Measurements from ENCODE around the gene CHD5. TPM values are rescaled to one million over a fixed set of nuclear protein-coding genes. Genes with fewer than 3 reads are reported as not detected.

CHD5 gene
- polyA plus RNA-seq, 2 of the 4 experiments (the other 2 are of a cell fraction), result 0.21 to 0.66 TPM

DNA sequence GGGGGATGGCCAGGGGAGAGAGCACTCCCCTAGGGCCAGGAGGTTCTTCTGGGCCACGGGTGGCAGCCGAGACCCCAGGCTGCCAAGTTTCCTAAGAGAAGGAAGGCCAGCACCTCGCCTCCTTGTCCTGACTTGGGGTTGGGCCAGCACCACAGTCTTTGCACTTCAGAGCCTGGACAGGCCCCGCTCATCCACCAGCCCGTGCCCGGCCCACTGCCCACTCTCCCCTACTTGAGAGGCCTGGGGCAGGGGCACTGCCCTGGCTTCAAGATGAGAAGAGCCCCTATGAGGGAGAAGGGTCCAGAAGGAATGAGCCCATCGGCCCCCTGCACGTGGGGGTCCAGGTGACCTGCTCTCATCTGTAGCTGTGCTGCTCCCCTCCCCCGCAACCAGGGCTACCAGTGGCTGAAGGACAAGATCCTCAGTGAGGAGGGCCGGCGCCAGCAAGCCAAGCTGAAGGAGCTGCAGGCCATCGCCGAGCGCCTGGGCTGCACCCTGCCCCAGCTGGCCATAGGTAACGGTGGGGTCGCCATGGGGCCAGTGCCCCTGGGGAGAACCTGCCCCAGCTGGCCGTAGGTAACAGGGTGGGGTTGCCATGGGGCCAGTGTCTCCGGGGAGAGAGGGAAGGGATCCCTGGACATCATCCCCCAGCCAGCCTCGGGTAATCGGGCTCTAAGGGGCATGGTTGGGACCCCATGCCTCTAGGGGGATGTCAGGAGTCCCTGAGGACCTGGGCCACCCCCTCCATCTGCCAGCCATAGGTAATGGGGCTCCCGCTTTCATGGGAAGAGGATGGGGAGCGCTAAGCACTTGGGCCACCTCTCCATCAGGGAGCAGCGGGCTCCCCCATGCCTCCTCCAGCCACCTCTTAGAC is 83.6 kb downstream of the CHD5 start:
- Histone ChIP-seq H3K9me3 (no peaks in the 10 kb centered on the region), H3K4me1 (no peaks in the 10 kb centered on the region), H3K27ac (no peak overlapping the region), H3K4me3 (no peak overlapping the region), H3K4me2 (no peak overlapping the region)
- no peak for FAIRE-seq
- no peak for DNase-seq (ENCODE audit: low read depth in 1 of 2, low spot score in 1 of 2)
- no peak for ATAC-seq
- ChIA-PET CTCF (no interaction called here), POLR2A (no interaction called here)
- 86% methylated on average over 5 of the region's 23 CpGs for WGBS (ENCODE audit: missing lambda C conversion rate)
- TF ChIP-seq SMC3 (IDR thresholded peaks at IDR 0.05), result no peak
- TF ChIP-seq RNF2 (IDR thresholded peaks at IDR 0.05; ENCODE audit: borderline replicate concordance, low read depth), result no peak
- TF ChIP-seq, protein P1, sequence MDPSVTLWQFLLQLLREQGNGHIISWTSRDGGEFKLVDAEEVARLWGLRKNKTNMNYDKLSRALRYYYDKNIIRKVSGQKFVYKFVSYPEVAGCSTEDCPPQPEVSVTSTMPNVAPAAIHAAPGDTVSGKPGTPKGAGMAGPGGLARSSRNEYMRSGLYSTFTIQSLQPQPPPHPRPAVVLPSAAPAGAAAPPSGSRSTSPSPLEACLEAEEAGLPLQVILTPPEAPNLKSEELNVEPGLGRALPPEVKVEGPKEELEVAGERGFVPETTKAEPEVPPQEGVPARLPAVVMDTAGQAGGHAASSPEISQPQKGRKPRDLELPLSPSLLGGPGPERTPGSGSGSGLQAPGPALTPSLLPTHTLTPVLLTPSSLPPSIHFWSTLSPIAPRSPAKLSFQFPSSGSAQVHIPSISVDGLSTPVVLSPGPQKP (IDR thresholded peaks at IDR 0.05; ENCODE audit: low read depth, low read length), result no peak
- no peak for TF ChIP-seq ZSCAN20 (CRISPR knock-in tag; IDR thresholded peaks at IDR 0.05)
- no peak for TF ChIP-seq POLR2AphosphoS2 (conservative IDR thresholded peaks at IDR 0.05; ENCODE audit: low read length)
- no peak for TF ChIP-seq HOXB5 (CRISPR knock-in tag; IDR thresholded peaks at IDR 0.05)
- TF ChIP-seq, protein P2, sequence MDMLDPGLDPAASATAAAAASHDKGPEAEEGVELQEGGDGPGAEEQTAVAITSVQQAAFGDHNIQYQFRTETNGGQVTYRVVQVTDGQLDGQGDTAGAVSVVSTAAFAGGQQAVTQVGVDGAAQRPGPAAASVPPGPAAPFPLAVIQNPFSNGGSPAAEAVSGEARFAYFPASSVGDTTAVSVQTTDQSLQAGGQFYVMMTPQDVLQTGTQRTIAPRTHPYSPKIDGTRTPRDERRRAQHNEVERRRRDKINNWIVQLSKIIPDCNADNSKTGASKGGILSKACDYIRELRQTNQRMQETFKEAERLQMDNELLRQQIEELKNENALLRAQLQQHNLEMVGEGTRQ (IDR thresholded peaks at IDR 0.05), result no peak
- no peak for TF ChIP-seq ESRRA (IDR thresholded peaks at IDR 0.05; ENCODE audit: borderline replicate concordance, low read length)
- no peak for TF ChIP-seq NR3C1 (IDR thresholded peaks at IDR 0.05)
- TF ChIP-seq ZFP36 (IDR thresholded peaks at IDR 0.05; ENCODE audit: borderline replicate concordance, partially characterized antibody), result no peak
- TF ChIP-seq, protein P3, sequence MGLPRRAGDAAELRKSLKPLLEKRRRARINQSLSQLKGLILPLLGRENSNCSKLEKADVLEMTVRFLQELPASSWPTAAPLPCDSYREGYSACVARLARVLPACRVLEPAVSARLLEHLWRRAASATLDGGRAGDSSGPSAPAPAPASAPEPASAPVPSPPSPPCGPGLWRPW (IDR thresholded peaks at IDR 0.05), result no peak
- TF ChIP-seq CBX8 (IDR thresholded peaks at IDR 0.05), result no peak

DNA sequence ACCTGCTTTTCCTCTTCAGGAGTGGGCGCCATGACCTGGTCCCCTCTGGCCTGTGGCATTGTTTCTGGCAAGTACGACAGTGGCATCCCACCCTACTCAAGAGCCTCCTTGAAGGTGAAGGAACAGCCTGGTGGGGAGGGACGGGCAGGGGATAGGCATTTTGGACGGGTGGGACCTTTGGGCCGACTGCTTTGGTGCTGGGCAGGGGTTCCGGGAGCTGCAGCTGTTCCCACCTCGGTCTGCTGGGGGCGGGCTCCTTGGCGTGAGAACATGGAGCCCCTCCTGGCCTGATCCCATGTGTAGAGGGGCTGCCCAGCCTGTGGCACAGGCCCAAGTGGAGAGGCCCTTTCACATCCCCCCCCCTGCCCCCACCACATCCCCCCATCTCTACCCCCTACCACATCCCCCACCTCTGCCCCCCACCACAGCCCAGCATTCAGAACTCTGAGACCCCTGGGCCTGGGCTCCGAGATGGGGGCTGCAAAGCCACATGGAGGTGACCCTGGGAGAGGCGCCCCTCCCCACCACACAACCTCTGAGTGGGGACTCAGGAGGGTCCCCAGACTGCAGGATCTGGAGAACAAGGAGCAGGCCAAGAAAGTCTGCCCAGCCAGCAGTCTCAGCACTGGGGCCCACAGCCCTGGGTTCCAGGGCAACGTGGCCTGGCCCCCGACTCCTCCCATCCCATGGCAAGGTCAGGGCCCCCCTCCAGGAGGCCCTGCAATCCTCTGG is 84.4 kb downstream of the CHD5 start:
- Histone ChIP-seq H3K4me2 (no peak overlapping the region), H3K9me3 (no peaks in the 10 kb centered on the region), H3K4me3 (no peak overlapping the region), H3K4me1 (no peaks in the 10 kb centered on the region), H3K27ac (no peak overlapping the region)
- TF ChIP-seq HOXA7 (CRISPR knock-in tag; IDR thresholded peaks at IDR 0.05), result no peak
- no peak for TF ChIP-seq RNF2 (IDR thresholded peaks at IDR 0.05; ENCODE audit: borderline replicate concordance, low read depth)
- TF ChIP-seq HEYL (CRISPR knock-in tag; IDR thresholded peaks at IDR 0.05), result no peak
- TF ChIP-seq, protein P4, sequence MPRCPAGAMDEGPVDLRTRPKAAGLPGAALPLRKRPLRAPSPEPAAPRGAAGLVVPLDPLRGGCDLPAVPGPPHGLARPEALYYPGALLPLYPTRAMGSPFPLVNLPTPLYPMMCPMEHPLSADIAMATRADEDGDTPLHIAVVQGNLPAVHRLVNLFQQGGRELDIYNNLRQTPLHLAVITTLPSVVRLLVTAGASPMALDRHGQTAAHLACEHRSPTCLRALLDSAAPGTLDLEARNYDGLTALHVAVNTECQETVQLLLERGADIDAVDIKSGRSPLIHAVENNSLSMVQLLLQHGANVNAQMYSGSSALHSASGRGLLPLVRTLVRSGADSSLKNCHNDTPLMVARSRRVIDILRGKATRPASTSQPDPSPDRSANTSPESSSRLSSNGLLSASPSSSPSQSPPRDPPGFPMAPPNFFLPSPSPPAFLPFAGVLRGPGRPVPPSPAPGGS (IDR thresholded peaks at IDR 0.05), result no peak
- no peak for TF ChIP-seq NFE2L2 (conservative IDR thresholded peaks at IDR 0.05; ENCODE audit: low read length)
- TF ChIP-seq CHD2 (IDR thresholded peaks at IDR 0.05; ENCODE audit: low read length, partially characterized antibody), result no peak
- no peak for TF ChIP-seq RAD21 (conservative IDR thresholded peaks at IDR 0.05 in 1 of 2, IDR thresholded peaks at IDR 0.05 in 1 of 2)
- TF ChIP-seq GATA3 (IDR thresholded peaks at IDR 0.05; ENCODE audit: borderline replicate concordance), result no peak
- no peak for TF ChIP-seq FOSB (CRISPR knock-in tag; IDR thresholded peaks at IDR 0.05)
- TF ChIP-seq ZFP36 (IDR thresholded peaks at IDR 0.05; ENCODE audit: borderline replicate concordance, partially characterized antibody), result no peak
- TF ChIP-seq SREBF2 (IDR thresholded peaks at IDR 0.05), result no peak
- TF ChIP-seq TP53 (CRISPR knock-in tag; IDR thresholded peaks at IDR 0.05), result no peak
- TF ChIP-seq MAFK (IDR thresholded peaks at IDR 0.05; ENCODE audit: partially characterized antibody), result no peak
- no peak for DNase-seq (ENCODE audit: low read depth in 1 of 2, low spot score in 1 of 2)
- CTCF ChIA-PET, result interaction anchor here (1.4 kb wide), 1 partner anchor 10 kb away, joined by 5 read pairs; no protein-coding TSS in a partner anchor
- no peak for ATAC-seq
- no peak for FAIRE-seq
- WGBS (ENCODE audit: missing lambda C conversion rate), result no CpG with 5 or more reads among the region's 13 CpGs
- POLR2A ChIA-PET, result no interaction called here
